Embryonic facial prominence (tissue), 1 donor: Measurements from ENCODE around the gene SMARCD2.
"Not testable (repeated sequence)": the region's sequence is repeated elsewhere in the genome, so short reads cannot be mapped to it uniquely, and the experiment has no call there.

Experiments
- DNase-seq: peaks from one replicate; pipeline ENCODE4 v3.0.0-alpha.2; 2016; ENCODE audit errors: extremely low spot score

SMARCD2 gene

GRCh38 chr17:63842540-63843386, at the start of gene SMARCD2:
SMARCD2 (minus strand) TSS chr17:63842685; CDS start chr17:63842674, 11 bp downstream.
- DNase-seq = peak; percentile 94

DNA sequence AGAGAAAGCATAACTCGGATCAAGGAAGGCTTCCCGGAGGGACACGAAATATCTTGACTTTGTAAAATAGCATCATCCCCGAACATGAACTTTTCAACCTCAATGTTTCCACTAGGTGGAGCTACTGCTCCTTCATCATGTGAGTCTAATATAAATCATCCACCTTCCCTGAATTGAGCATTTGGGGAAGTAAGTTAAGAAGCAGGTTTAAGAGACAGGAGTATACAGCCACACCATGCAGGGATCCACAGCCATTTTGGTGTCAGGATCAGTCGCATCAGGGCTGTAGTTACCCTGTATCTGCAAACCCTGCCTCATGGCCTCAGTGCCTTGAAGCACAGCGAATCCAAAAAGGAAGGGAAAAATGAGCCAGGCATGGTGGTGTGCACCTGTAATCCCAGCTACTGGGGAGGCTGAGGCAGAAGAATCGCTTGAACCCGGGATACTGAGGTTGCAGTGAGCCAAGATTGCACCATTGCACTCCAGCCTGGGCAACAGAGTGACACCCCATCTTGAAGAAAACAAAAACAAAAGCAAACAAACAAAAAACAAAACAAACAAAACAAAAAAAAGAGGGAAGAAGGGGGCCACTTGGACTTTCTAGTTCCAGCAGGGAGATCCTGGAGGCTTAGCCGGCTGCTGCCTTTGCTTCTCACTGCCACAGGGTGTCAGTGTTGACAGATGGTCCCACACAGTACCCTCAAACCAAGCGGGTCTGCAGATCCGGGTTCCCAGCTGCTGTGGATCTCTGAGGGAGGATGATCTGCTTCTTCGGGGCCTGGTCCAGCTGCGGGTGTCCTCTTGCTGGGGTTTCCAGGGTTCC, 46.8 kb upstream of the SMARCD2 start:
- DNase-seq = not testable (repeated sequence)

GRCh38 chr17:63885119-63885518, 42.6 kb upstream of the SMARCD2 start:
- DNase-seq = not testable (repeated sequence)

DNA sequence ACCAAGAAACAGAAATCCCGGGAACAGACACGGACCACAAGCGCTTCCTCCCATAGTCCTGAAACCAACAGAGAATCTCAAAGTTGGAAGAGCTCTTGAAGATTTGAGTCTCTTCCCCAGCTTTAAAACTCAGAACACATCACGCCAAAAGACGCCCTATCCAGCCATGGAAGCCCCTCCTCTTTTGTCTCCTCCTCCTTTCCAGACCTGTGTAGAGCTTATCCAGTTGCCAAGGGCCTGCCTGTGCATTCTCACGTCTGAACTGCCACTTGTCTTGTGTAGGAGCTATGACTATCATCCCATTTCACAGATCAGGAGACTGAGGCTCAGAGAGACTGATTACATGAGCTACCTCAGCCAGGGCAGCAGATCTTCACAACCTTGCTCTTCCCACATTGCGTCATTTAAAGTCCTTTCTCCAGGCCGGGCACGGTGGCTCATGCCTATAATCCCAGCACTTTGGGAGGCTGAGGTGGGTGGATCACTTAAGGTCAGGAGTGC, 40.2 kb upstream of the SMARCD2 start:
- not testable (repeated sequence) for DNase-seq

DNA sequence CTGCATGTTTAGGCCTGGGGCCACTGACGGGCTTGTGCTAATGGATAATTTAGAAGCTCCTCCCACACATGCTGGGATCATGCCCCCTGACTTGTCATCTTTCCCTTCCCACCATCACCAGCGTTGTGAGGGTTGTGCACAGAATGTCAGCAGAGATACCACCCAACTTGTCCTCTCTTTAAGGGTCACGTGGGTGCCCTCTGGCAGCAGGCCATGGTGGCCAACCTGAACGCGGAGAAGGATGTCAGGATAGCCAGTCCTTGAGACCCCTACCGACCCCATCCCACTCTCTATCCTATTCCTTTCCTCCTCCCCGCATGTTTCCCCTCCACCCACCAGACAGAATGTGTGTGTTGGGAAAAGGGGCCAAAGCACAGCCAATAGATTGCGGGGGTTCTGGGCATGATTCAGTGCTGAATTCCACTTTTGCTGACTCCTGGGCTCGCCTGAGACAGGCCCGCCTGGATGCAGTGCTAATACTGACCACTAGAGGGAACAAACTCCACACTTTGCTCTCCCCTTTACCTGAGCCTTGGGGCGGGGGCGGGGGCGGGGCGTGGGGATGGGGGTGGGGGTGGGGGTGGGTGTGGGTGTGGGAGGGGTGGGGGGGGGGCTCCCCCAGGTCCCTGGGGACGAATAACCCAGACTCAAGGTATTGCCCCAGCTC, 39.6 kb upstream of the SMARCD2 start, which contains the start of gene GH2:
TSS of gene GH2 (minus strand) at position 10 of the 667 bp plus-strand sequence. CDS start 143 bp downstream, outside the sequence.
- no peak for DNase-seq

- DNase-seq = not testable (repeated sequence)
Observed at GRCh38 chr17:63881337-63881736, 38.9 kb upstream of the SMARCD2 start.

- no peak for DNase-seq
Observed at GRCh38 chr17:63880706-63881105, 38.2 kb upstream of the SMARCD2 start.

DNA sequence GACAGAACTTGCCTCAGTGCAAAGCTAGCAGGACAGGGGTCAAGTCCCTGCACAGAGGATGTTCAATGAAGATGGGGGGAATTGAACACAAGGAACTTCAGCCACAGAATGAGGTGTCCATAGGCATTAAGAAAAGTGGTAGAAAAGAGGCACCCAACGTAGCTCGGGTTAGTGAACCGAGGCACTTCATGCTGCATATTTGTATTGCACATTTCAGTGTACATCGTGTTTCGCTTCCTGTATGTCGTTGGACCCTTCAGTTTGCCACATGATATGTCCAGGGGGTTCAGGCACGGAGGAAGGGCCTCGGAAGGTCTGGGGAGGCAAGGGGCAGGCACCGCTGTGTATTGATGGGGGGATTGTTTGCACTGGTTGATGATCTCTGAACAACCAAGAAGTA, 35.9 kb upstream of the SMARCD2 start:
- DNase-seq = not testable (repeated sequence)

DNA sequence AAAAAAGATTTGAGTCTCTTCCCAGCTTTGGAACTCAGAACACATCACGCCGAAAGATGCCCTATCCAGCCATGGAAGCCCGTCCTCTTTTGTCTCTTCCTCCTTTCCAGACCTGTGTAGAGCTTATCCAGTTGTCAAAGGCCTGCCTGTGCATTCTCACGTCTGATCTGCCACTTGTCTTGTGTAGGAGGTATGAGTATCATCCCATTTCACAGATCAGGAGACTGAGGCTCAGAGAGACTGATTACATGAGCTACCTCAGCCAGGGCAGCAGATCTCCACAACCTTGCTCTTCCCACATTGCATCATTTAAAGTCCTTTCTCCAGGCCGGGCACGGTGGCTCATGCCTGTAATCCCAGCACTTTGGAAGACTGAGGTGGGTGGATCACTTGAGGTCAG, 32.2 kb upstream of the SMARCD2 start:
- DNase-seq = not testable (repeated sequence)

DNA sequence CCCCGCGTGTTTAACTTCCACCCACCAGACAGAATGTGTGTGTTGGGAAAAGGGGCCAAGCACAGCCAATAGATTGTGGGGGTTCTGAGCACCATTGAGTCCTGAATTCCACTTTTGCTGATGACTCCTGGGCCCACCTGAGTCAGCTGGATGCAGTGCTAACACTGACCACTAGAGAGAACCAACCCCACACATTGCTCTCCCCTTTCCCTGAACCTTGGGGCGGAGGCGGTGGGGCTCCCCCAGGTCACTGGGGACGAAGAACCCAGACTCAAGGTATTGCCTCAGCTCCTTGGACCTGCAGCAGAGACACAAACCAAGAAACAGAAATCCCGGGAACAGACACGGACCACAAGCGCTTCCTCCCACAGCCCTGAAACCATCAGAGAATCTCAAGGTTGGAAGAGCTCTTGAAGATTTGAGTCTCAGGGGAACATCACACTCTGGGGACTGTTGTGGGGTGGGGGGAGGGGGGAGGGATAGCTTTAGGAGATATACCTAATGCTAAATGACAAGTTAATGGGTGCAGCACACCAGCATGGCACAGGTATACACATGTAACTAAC, 31.7 kb upstream of the SMARCD2 start:
- not testable (repeated sequence) for DNase-seq

- not testable (repeated sequence) for DNase-seq
Observed at GRCh38 chr17:63873577-63873976, 31.1 kb upstream of the SMARCD2 start, which contains the start of gene CSH2. CSH2 (minus strand) TSS chr17:63873677; CDS start chr17:63873614, 63 bp downstream.

GRCh38 chr17:63871646-63872365, 29.3 kb upstream of the SMARCD2 start:
- DNase-seq = not testable (repeated sequence)

- DNase-seq = not testable (repeated sequence)
Observed at GRCh38 chr17:63870292-63870665, 27.8 kb upstream of the SMARCD2 start.

DNA sequence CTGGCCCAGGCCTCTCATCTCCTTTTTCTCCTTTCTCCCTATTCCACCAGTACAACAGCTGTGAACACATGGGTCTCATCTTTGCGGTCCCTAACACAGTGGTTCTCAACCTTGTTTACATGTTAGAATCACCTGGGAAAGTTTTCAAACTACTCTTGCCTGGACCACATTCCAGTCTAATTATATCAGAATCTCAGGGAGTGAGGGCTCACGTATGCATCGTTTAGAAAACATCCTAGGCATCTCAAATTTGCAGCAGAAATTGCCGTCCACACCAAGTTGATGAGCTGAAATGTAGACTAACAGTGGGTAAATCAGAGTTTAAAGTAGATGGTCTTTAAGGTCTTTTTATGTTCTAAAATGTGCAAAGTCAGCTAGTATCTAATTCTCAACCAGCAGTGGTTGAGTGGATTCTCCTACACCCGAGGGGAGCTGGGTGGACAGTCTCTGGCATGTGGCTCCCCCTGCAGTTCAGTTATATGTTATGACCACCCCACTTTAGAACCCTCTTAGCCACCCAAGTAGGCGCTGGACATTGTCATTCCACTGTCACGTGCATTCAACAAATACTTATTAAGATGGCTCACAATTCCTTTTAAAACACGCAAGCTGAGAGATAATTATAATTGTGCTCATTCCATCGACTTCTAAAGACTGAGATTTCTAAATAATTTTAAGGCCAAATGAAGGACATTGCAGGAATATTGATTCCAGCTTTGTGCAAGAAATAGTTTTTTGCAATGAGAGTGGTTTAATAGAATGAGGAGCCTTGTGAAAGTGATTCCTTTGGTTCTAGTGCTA, 27.2 kb upstream of the SMARCD2 start:
- not testable (repeated sequence) for DNase-seq

DNA sequence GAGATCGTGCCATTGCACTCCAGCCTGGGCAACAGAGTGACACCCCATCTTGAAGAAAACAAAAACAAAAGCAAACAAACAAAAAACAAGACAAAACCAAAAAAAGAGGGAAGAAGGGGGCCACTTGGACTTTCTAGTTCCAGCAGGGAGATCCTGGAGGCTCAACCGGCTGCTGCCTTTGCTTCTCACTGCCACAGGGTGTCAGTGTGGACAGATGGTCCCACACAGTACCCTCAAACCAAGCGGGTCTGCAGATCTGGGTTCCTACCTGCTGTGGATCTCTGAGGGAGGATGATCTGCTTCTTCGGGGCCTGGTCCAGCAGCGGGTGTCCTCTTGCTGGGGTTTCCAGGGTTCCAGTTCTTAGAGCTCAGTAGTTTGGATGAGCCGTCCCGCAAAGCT, 24.1 kb upstream of the SMARCD2 start:
- DNase-seq = not testable (repeated sequence)

DNA sequence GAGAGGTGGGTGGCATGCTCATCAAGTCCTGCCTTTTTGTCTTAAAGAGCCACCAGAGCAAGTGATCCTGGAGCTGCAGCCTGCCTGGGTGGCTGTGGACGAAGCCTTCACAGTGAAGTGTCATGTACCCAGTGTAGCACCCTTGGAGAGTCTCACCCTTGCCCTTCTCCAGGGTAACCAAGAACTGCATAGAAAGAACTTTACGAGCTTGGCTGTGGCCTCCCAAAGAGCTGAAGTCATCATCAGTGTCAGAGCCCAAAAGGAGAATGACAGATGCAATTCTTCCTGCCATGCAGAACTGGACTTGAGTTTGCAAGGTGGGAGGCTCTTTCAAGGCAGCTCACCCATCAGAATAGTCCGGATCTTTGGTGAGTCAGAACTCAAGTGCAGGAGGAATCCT, 16.8 kb upstream of the SMARCD2 start:
- no peak for DNase-seq

GRCh38 chr17:63856425-63856824, 13.9 kb upstream of the SMARCD2 start:
- DNase-seq = not testable (repeated sequence)

- no peak for DNase-seq
Observed at GRCh38 chr17:63855185-63855584, 12.7 kb upstream of the SMARCD2 start.

GRCh38 chr17:63854709-63855108, 12.2 kb upstream of the SMARCD2 start:
- DNase-seq = no peak

GRCh38 chr17:63853260-63853659, 10.8 kb upstream of the SMARCD2 start:
- DNase-seq = no peak
